Astrocyte of the spinal cord (primary cell): ENCODE results near the gene LSM3.

ENCODE experiments used
- DNase-seq: peaks from one replicate; pipeline ENCODE4 v3.0.0; 2011; ENCODE audit warnings: low read depth, low spot score
- H3K4me3 ChIP-seq: 2 replicates; pipeline ENCODE4 v1.5.1; 2011; ENCODE audit warnings: low read depth, mild to moderate bottlenecking, low read length, moderate library complexity
- CTCF ChIP-seq: IDR thresholded peaks from 2 replicates; pipeline ENCODE4 v1.5.1; 2012; ENCODE audit warnings: low read depth, mild to moderate bottlenecking, low read length, inconsistent platforms
- in situ Hi-C: cut with HindIII; loops from 2 replicates; pipeline ENCODE4 v1.10.0; 2017; ENCODE audit warnings: low sequenced_read_pairs

Gene LSM3

GRCh38 chr3:14239940-14240339 lies 61.3 kb downstream of the LSM3 start:
- no peak for TF ChIP-seq CTCF
- DNase-seq = no peak
- in situ Hi-C loops = no loop called here
- no peak overlapping the region for H3K4me3 ChIP-seq

- no peak overlapping the region for H3K4me3 ChIP-seq
- in situ Hi-C loops = no loop called here
- no peak for DNase-seq
- no peak for TF ChIP-seq CTCF
Measured at GRCh38 chr3:14240366-14240765, 61.7 kb downstream of the LSM3 start.

GRCh38 chr3:14241716-14242115 lies 63.1 kb downstream of the LSM3 start:
- no peak overlapping the region for H3K4me3 ChIP-seq
- no peak for DNase-seq
- in situ Hi-C loops = no loop called here
- no peak for TF ChIP-seq CTCF

GRCh38 chr3:14242490-14243311 lies 64.1 kb downstream of the LSM3 start:
- TF ChIP-seq CTCF = no peak
- no peak for DNase-seq
- in situ Hi-C loops = no loop called here
- H3K4me3 ChIP-seq = no peak overlapping the region

GRCh38 chr3:14243782-14244181 lies 65.2 kb downstream of the LSM3 start:
- in situ Hi-C loops = no loop called here
- H3K4me3 ChIP-seq = no peak overlapping the region
- DNase-seq = no peak
- no peak for TF ChIP-seq CTCF

GRCh38 chr3:14244521-14245247 lies 66.1 kb downstream of the LSM3 start:
- in situ Hi-C loops = no loop called here
- TF ChIP-seq CTCF = no peak
- no peak for DNase-seq
- no peak overlapping the region for H3K4me3 ChIP-seq
